Caco-2 (cell line): ENCODE results near the gene PDE12. TPM values are rescaled to one million over a fixed set of nuclear protein-coding genes. Genes with fewer than 3 reads are reported as not detected.

Source experiments
- Bru-seq: library from RNA; stranded (reverse); fragments of 400-500 nt; gene quantifications from one replicate; lab custom pipeline; 2021; lab: Mats Ljungman, UMichigan
- BruChase-seq, 2 experiments: library from RNA; stranded (reverse); fragments of 400-500 nt; gene quantifications; one replicate each; lab custom pipeline; 2021; lab: Mats Ljungman, UMichigan
- BruUV-seq: library from RNA; stranded (reverse); fragments of 400-500 nt; replicated peaks from 2 replicates; lab custom pipeline; 2021; lab: Mats Ljungman, UMichigan
- CTCF ChIA-PET: fragments of 300-600 bp; sonication (Branson Sonifier 250); formaldehyde crosslinking; loops from one replicate; lab custom pipeline; 2022; ENCODE audit warnings: antibody characterized with exemption; lab: Charles Lee
- POLR2A ChIA-PET: fragments of 300-600 bp; sonication (Branson Sonifier 250); formaldehyde crosslinking; loops from one replicate; lab custom pipeline; 2022; ENCODE audit warnings: antibody characterized with exemption; lab: Charles Lee
- DNase-seq, 2 experiments: peaks; one replicate each; pipeline versions ENCODE4 v3.0.0 to v3.0.0-alpha.2; 2020 to 2022
- H3K27me3 ChIP-seq: replicated peaks from 2 replicates; pipeline ENCODE4 v1.6.0; 2011; ENCODE audit warnings: low read length; ENCODE audit not compliant: control insufficient read depth, insufficient read depth
- H3K36me3 ChIP-seq: 2 replicates; pipeline ENCODE4 v1.5.1; 2011; ENCODE audit warnings: low read length; ENCODE audit not compliant: control insufficient read depth, insufficient read depth
- H3K4me1 ChIP-seq: fragments of 250-450 bp; sonication (Bioruptor Pico); 2 replicates; pipeline ENCODE4 v1.5.1; 2020; ENCODE audit warnings: mild to moderate bottlenecking
- H3K4me3 ChIP-seq: 2 replicates; pipeline ENCODE4 v1.5.1; 2011; ENCODE audit warnings: low read depth, mild to moderate bottlenecking, control low read depth, low read length
- H3K9me3 ChIP-seq: fragments of 250-450 bp; sonication (Bioruptor Pico); 2 replicates; pipeline ENCODE4 v1.5.1; 2020; ENCODE audit warnings: mild to moderate bottlenecking, moderate library complexity
- H3K27ac Mint-ChIP-seq: one replicate; pipeline ENCODE4 v1.8.0; 2022; ENCODE audit warnings: mixed read lengths; ENCODE audit not compliant: unreplicated experiment
- H3K27me3 Mint-ChIP-seq: one replicate; pipeline ENCODE4 v1.8.0; 2022; ENCODE audit warnings: mixed read lengths; ENCODE audit not compliant: insufficient read depth, unreplicated experiment
- H3K36me3 Mint-ChIP-seq: one replicate; pipeline ENCODE4 v1.8.0; 2022; ENCODE audit warnings: mild to moderate bottlenecking, mixed read lengths; ENCODE audit not compliant: insufficient read depth, unreplicated experiment
- H3K4me1 Mint-ChIP-seq: one replicate; pipeline ENCODE4 v1.8.0; 2022; ENCODE audit warnings: low read depth, mixed read lengths; ENCODE audit not compliant: unreplicated experiment
- H3K4me3 Mint-ChIP-seq: one replicate; pipeline ENCODE4 v1.8.0; 2022; ENCODE audit warnings: mild to moderate bottlenecking, moderate library complexity, mixed read lengths; ENCODE audit not compliant: unreplicated experiment
- H3K9me3 Mint-ChIP-seq: one replicate; pipeline ENCODE4 v1.8.0; 2022; ENCODE audit warnings: mixed read lengths; ENCODE audit not compliant: unreplicated experiment
- CTCF ChIP-seq, 2 experiments: fragments of 200-600 bp in 1 of 2; IDR thresholded peaks; 1 replicate in 1 of 2; 2 replicates in 1 of 2; pipeline versions ENCODE4 v1.5.1 to v1.8.0; 2011 to 2022; ENCODE audit warnings: antibody characterized with exemption in 1 of 2, control low read depth in 1 of 2, inconsistent platforms in 1 of 2, low read depth in 1 of 2, low read length in 1 of 2, mild to moderate bottlenecking in 1 of 2, moderate library complexity in 1 of 2; ENCODE audit not compliant: insufficient read depth in 1 of 2, severe bottlenecking in 1 of 2, unreplicated experiment in 1 of 2
- intact Hi-C: fragments of 100-400 bp; cut with micrococcal nuclease; formaldehyde crosslinking; loops from one replicate; pipeline ENCODE4 v1.10.0; 2022; ENCODE audit not compliant: unreplicated experiment
- long read RNA-seq: library from polyadenylated mRNA; stranded (forward); transcript quantifications from one replicate; pipeline ENCODE4 v2.0.0, GENCODE V29; 2022
- total RNA-seq: library from RNA; stranded (reverse); gene quantifications from 2 replicates; pipeline ENCODE4 v1.2.3, GENCODE V29; 2022

The PDE12 gene, protein sequence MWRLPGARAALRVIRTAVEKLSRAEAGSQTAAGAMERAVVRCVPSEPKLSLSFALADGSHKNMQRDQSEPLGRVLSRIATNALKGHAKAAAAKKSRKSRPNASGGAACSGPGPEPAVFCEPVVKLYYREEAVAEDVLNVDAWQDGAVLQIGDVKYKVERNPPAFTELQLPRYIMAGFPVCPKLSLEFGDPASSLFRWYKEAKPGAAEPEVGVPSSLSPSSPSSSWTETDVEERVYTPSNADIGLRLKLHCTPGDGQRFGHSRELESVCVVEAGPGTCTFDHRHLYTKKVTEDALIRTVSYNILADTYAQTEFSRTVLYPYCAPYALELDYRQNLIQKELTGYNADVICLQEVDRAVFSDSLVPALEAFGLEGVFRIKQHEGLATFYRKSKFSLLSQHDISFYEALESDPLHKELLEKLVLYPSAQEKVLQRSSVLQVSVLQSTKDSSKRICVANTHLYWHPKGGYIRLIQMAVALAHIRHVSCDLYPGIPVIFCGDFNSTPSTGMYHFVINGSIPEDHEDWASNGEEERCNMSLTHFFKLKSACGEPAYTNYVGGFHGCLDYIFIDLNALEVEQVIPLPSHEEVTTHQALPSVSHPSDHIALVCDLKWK
- 22.1 and 23.2 TPM in 2 replicates for total RNA-seq
- percentile 84 among the genes with signal in this experiment for Bru-seq, nascent RNA
- percentile 96 among the genes with signal in this experiment for BruChase-seq, experiment 1, labeled RNA remaining after a 2-hour chase
- BruChase-seq, experiment 2, labeled RNA remaining after a 6-hour chase: percentile 91 among the genes with signal in this experiment
- long read RNA-seq, full-length matches to known transcripts: 48 of 52 reads
- long read RNA-seq, partial matches to known transcripts: 0 of 52 reads
- long read RNA-seq, other reads (novel, unspliced or antisense): 4 of 52 reads

DNA sequence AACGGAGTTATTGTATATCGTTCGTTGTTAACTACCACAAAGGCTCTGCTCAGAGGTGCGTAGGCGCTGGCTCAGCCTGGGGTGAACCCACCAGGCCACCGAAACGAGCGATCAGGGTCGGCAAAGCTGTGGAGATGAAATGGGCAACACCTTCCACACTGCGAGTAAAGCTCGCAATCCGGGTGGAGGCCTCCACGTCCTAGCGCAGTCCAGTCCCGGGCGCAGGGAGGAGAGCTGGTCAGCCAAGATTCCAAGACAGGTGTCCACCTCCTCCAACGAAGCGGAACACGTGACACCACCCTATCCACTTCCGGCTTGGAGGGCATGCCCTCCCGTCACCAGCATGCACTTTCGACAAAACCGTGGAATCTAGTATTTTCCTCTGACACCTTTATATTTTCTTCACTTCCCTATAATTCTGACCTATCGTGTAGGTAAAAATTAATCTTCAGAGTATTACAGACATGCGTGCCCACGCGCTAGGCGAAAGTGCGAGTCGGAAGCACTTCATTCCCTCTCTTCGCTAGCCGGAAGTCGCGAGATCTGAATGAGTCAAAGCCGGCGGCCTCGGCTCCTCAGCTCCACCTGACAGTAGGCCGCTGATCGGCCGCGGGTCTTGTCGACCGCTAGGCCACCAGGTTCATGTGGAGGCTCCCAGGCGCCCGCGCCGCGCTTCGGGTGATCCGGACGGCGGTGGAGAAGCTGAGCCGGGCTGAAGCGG is at the start of gene PDE12:
PDE12 (plus strand) TSS at position 537 of the 721 bp plus-strand sequence; CDS start at position 643, 106 bp downstream.
- no TSS peak for BruUV-seq
- peak within 1 kb of the TSS; percentile 66 for H3K4me3 Mint-ChIP-seq
- Histone ChIP-seq H3K36me3 (no peaks in the 10 kb centered on the region), H3K9me3 (no peaks in the 10 kb centered on the region), H3K27me3 (no peaks in the 10 kb centered on the region), H3K4me3 (peak within 1 kb of the TSS; percentile 71), H3K4me1 (peaks cover 4% of the 10 kb centered on the region; the same call in 1 of the 2 replicates)
- ChIA-PET CTCF (interaction anchor here (0.6 to 2.9 kb wide), 5 partner anchors 18 to 439 kb away, joined by 3 to 16 read pairs (median 4); partner anchors contain the start of gene ARF4), POLR2A (interaction anchor here (0.5 to 3.0 kb wide), 9 partner anchors 11 to 359 kb away, joined by 3 to 11 read pairs (median 3); partner anchors contain the start of genes ARF4 and DNAH12)
- no peaks in the 10 kb centered on the region for H3K27me3 Mint-ChIP-seq
- peak within 1 kb of the TSS; percentile 89 for H3K27ac Mint-ChIP-seq
- H3K4me1 Mint-ChIP-seq: no peaks in the 10 kb centered on the region
- no peak for TF ChIP-seq CTCF (IDR thresholded peaks at IDR 0.05; ENCODE audit: insufficient read depth in 1 of 2, low read depth in 1 of 2, low read length in 1 of 2, severe bottlenecking in 1 of 2, unreplicated experiment in 1 of 2)
- H3K9me3 Mint-ChIP-seq: no peaks in the 10 kb centered on the region
- DNase-seq: peak; percentile 92 to 94
- intact Hi-C loops: loop anchor here (1.0 to 5.0 kb wide), 2 partner anchors 41 to 104 kb away; partner anchors contain the start of gene ARF4
- H3K36me3 Mint-ChIP-seq: peaks cover 38% of the 10 kb centered on the region

- H3K9me3 Mint-ChIP-seq: no peaks in the 10 kb centered on the region
- no peak for DNase-seq
- POLR2A ChIA-PET: no interaction called here
- H3K36me3 ChIP-seq: no peaks in the 10 kb centered on the region
- no peaks in the 10 kb centered on the region for H3K27me3 ChIP-seq
- H3K27ac Mint-ChIP-seq: no peak overlapping the region
- intact Hi-C loops: no loop called here
- no peak overlapping the region for H3K4me3 Mint-ChIP-seq
- H3K4me3 ChIP-seq: no peak overlapping the region
- no TSS peak for BruUV-seq
- no peaks in the 10 kb centered on the region for H3K4me1 Mint-ChIP-seq
- H3K9me3 ChIP-seq: no peaks in the 10 kb centered on the region
- no peaks in the 10 kb centered on the region for H3K27me3 Mint-ChIP-seq
- no peaks in the 10 kb centered on the region for H3K4me1 ChIP-seq
- no peak for TF ChIP-seq CTCF (IDR thresholded peaks at IDR 0.05; ENCODE audit: insufficient read depth in 1 of 2, low read depth in 1 of 2, low read length in 1 of 2, severe bottlenecking in 1 of 2, unreplicated experiment in 1 of 2)
- CTCF ChIA-PET: no interaction called here
- no peaks in the 10 kb centered on the region for H3K36me3 Mint-ChIP-seq
Measured at GRCh38 chr3:57512166-57512565, 43.9 kb upstream of the PDE12 start.
